Mesendoderm (in vitro differentiated cells): Measurements from ENCODE around the gene AKR1E2.

Experiments
- DNase-seq: peaks from one replicate; pipeline ENCODE4 v3.0.0; 2013
- H2AK5ac ChIP-seq: 2 replicates; pipeline ENCODE4 v1.6.1; 2013; ENCODE audit warnings: low read length, inconsistent platforms
- H2BK120ac ChIP-seq: 2 replicates; pipeline ENCODE4 v1.6.1; 2013; ENCODE audit warnings: low read depth, mild to moderate bottlenecking, low read length, moderate library complexity, mixed read lengths
- H2BK15ac ChIP-seq: replicated peaks from 2 replicates; pipeline ENCODE4 v1.6.1; 2013; ENCODE audit warnings: low read depth, mild to moderate bottlenecking, moderate library complexity
- H2BK5ac ChIP-seq: 2 replicates; pipeline ENCODE4 v1.6.1; 2013; ENCODE audit warnings: low read length, inconsistent platforms
- H3K18ac ChIP-seq: 2 replicates; pipeline ENCODE4 v1.6.1; 2013; ENCODE audit warnings: mild to moderate bottlenecking, low read length, mixed read lengths
- H3K23ac ChIP-seq: one replicate; pipeline ENCODE4 v1.6.1; 2013; ENCODE audit warnings: low read length
- H3K27ac ChIP-seq: 2 replicates; pipeline ENCODE4 v1.5.1; 2013; ENCODE audit warnings: low read depth, mild to moderate bottlenecking, inconsistent platforms, low read length, moderate library complexity
- H3K27me3 ChIP-seq: 2 replicates; pipeline ENCODE4 v1.6.1; 2013; ENCODE audit warnings: low read length, control low read depth, mild to moderate bottlenecking, inconsistent platforms; ENCODE audit not compliant: insufficient read depth, poor library complexity
- H3K36me3 ChIP-seq: 2 replicates; pipeline ENCODE4 v1.6.1; 2013; ENCODE audit warnings: low read length, inconsistent platforms; ENCODE audit not compliant: control insufficient read depth, insufficient read depth
- H3K4ac ChIP-seq: one replicate; pipeline ENCODE4 v1.6.1; 2013; ENCODE audit warnings: low read depth, mild to moderate bottlenecking, low read length, moderate library complexity
- H3K4me1 ChIP-seq: 2 replicates; pipeline ENCODE4 v1.6.1; 2013; ENCODE audit warnings: low read depth, low read length, inconsistent platforms; ENCODE audit not compliant: control insufficient read depth
- H3K4me2 ChIP-seq: 2 replicates; pipeline ENCODE4 v1.6.1; 2013; ENCODE audit warnings: low read length
- H3K4me3 ChIP-seq: 2 replicates; pipeline ENCODE4 v1.5.1; 2013; ENCODE audit warnings: mild to moderate bottlenecking, low read length
- H3K56ac ChIP-seq: one replicate; pipeline ENCODE4 v1.6.1; 2013; ENCODE audit warnings: low read length
- H3K79me1 ChIP-seq: 2 replicates; pipeline ENCODE4 v1.6.1; 2013; ENCODE audit warnings: low read length, inconsistent platforms
- H3K79me2 ChIP-seq: 2 replicates; pipeline ENCODE4 v1.6.1; 2013; ENCODE audit warnings: mild to moderate bottlenecking, low read length; ENCODE audit not compliant: control insufficient read depth, insufficient read depth
- H3K9ac ChIP-seq: 2 replicates; pipeline ENCODE4 v1.6.1; 2013; ENCODE audit warnings: low read length, inconsistent platforms
- H4K5ac ChIP-seq: one replicate; pipeline ENCODE4 v1.6.1; 2013; ENCODE audit warnings: low read length
- H4K8ac ChIP-seq: one replicate; pipeline ENCODE4 v1.6.1; 2013; ENCODE audit warnings: low read depth, mild to moderate bottlenecking, control low read depth, low read length, moderate library complexity
- WGBS: extraction: QIAGEN DNeasy Blood & Tissue Kit; methylation state at CpG from one replicate; pipeline ENCODE4 v1.1.7; 2013; ENCODE audit warnings: low lambda C conversion rate, missing lambda C conversion rate; ENCODE audit not compliant: insufficient coverage; ENCODE audit errors: extremely low coverage; 5-methylcytosine and 5-hydroxymethylcytosine counted together

AKR1E2 gene

DNA sequence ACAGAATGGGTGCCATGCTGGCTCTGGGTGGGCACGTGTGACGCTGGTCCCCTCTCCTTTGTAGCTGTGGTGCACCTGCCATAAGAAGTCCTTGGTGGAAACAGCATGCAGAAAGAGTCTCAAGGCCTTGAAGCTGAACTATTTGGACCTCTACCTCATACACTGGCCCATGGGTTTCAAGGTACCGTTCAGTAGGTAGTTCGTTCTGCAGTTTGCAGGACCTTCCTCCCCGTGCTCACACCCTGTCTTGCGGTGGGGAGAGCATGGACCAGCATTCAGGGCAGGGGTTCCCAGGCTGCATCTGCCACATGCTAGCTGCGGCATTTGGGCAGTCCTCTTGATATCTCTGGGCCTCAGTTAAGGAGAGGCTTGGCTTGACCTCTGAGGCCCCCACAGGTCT lies 7.3 kb downstream of the AKR1E2 start:
- no peak overlapping the region for H2AK5ac ChIP-seq

GRCh38 chr10:4834898-4835405 lies 8.9 kb downstream of the AKR1E2 start:
- no peak overlapping the region for H2BK5ac ChIP-seq
- H3K4me2 ChIP-seq: no peak overlapping the region
- no CpG with 5 or more reads among the region's 4 CpGs for WGBS
- H2BK15ac ChIP-seq: no peak overlapping the region
- no peaks in the 10 kb centered on the region for H3K79me1 ChIP-seq
- no peak overlapping the region for H2AK5ac ChIP-seq
- H3K4me1 ChIP-seq: no peaks in the 10 kb centered on the region
- H3K27me3 ChIP-seq: no peaks in the 10 kb centered on the region
- H2BK120ac ChIP-seq: no peak overlapping the region
- no peak overlapping the region for H3K56ac ChIP-seq
- no peak overlapping the region for H4K5ac ChIP-seq
- no peak overlapping the region for H3K27ac ChIP-seq
- H3K9ac ChIP-seq: no peak overlapping the region
- no peak overlapping the region for H3K4ac ChIP-seq
- no peak overlapping the region for H3K4me3 ChIP-seq
- H3K79me2 ChIP-seq: no peaks in the 10 kb centered on the region
- no peak overlapping the region for H3K18ac ChIP-seq
- no peak overlapping the region for H3K23ac ChIP-seq
- H3K36me3 ChIP-seq: no peaks in the 10 kb centered on the region
- DNase-seq: no peak
- no peak overlapping the region for H4K8ac ChIP-seq

More for the DNA sequence above, 7.3 kb downstream of the AKR1E2 start:
- Histone ChIP-seq H4K5ac (no peak overlapping the region), H4K8ac (no peak overlapping the region), H2BK15ac (no peak overlapping the region), H3K79me1 (no peaks in the 10 kb centered on the region), H3K79me2 (no peaks in the 10 kb centered on the region), H3K27me3 (no peaks in the 10 kb centered on the region), H3K36me3 (no peaks in the 10 kb centered on the region), H2BK120ac (no peak overlapping the region), H3K18ac (no peak overlapping the region), H3K4me2 (no peak overlapping the region), H2BK5ac (no peak overlapping the region), H3K4me1 (no peaks in the 10 kb centered on the region), H3K9ac (no peak overlapping the region), H3K23ac (no peak overlapping the region), H3K56ac (no peak overlapping the region), H3K27ac (no peak overlapping the region), H3K4me3 (no peak overlapping the region), H3K4ac (no peak overlapping the region)
- WGBS: no CpG with 5 or more reads among the region's 7 CpGs
- no peak for DNase-seq

- H3K27me3 ChIP-seq: no peaks in the 10 kb centered on the region
- H2BK5ac ChIP-seq: no peak overlapping the region
- H4K8ac ChIP-seq: no peak overlapping the region
- H3K56ac ChIP-seq: no peak overlapping the region
- H3K4me1 ChIP-seq: no peaks in the 10 kb centered on the region
- H3K79me1 ChIP-seq: no peaks in the 10 kb centered on the region
- no peak overlapping the region for H3K18ac ChIP-seq
- H3K27ac ChIP-seq: no peak overlapping the region
- H3K36me3 ChIP-seq: no peaks in the 10 kb centered on the region
- no peak overlapping the region for H2BK15ac ChIP-seq
- no peak overlapping the region for H2BK120ac ChIP-seq
- no peak overlapping the region for H3K9ac ChIP-seq
- H3K23ac ChIP-seq: no peak overlapping the region
- no peak overlapping the region for H3K4me2 ChIP-seq
- H3K4me3 ChIP-seq: no peak overlapping the region
- no peak overlapping the region for H2AK5ac ChIP-seq
- H3K79me2 ChIP-seq: no peaks in the 10 kb centered on the region
- DNase-seq: no peak
- no CpG with 5 or more reads among the region's 5 CpGs for WGBS
- H3K4ac ChIP-seq: no peak overlapping the region
- no peak overlapping the region for H4K5ac ChIP-seq
These were observed 9.5 kb downstream of the AKR1E2 start for GRCh38 chr10:4835494-4835918.

DNA sequence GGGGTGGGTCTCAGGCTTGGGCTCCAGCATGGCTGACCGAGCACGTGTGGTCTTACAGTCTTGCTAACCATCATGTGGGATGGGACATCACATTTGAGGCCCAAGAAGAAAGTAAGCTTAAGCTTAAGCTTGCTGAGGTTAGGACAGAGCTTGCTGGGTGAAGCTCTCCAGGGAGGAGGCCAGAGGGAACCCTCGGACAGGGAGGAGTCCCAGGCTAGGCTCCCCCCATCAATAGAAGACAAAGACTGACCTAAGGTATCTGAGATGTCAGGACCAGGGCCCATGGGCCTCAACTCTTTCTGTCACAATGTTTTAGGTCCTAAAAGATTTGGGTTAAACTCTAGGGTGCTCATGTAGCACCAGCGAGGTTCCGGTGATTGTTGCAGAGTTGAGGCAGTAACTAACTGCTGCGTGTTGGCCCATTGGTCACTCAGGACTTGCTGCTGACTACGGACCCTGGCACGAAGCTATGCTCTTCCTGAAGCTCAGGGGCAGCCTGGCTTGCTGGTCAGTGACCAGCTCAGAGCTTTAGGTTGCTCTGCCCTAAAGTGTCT lies 10.5 kb downstream of the AKR1E2 start:
- H3K27ac ChIP-seq: no peak overlapping the region
- H3K4me2 ChIP-seq: no peak overlapping the region
- no peak for DNase-seq
- H3K4ac ChIP-seq: no peak overlapping the region
- no peak overlapping the region for H3K23ac ChIP-seq
- no peaks in the 10 kb centered on the region for H3K36me3 ChIP-seq
- no peak overlapping the region for H2BK5ac ChIP-seq
- H3K4me1 ChIP-seq: no peaks in the 10 kb centered on the region
- WGBS: no CpG with 5 or more reads among the region's 8 CpGs
- no peak overlapping the region for H4K8ac ChIP-seq
- H2BK120ac ChIP-seq: no peak overlapping the region
- no peak overlapping the region for H2AK5ac ChIP-seq
- no peak overlapping the region for H3K56ac ChIP-seq
- H3K9ac ChIP-seq: no peak overlapping the region
- no peaks in the 10 kb centered on the region for H3K27me3 ChIP-seq
- no peak overlapping the region for H3K4me3 ChIP-seq
- H3K18ac ChIP-seq: no peak overlapping the region
- no peaks in the 10 kb centered on the region for H3K79me1 ChIP-seq
- no peak overlapping the region for H4K5ac ChIP-seq
- H3K79me2 ChIP-seq: no peaks in the 10 kb centered on the region
- no peak overlapping the region for H2BK15ac ChIP-seq

DNA sequence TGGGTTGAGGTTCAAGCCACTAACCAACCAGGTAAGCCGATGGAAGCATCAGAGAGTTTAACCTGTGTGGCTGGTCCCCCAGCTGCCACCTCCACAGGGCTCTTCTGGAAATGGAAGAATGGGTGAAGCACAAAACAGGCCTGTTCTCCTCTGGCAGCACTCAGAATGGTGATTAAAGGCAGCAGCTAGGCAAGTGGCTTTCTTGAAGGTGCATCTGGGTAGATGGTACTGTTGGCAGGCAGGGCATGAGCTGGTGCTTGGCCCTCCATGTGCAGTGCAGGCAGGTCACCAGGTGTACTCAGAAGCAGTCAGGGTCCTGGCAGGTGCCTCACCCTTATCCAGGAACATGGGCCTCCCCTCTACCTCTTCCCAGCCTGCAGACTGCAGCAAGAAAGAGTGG lies 11.5 kb downstream of the AKR1E2 start:
- H4K8ac ChIP-seq: no peak overlapping the region
- H3K4me1 ChIP-seq: no peaks in the 10 kb centered on the region
- H2BK120ac ChIP-seq: no peak overlapping the region
- H2BK5ac ChIP-seq: no peak overlapping the region
- no peak overlapping the region for H2BK15ac ChIP-seq
- no peak overlapping the region for H3K18ac ChIP-seq
- no peak overlapping the region for H3K4ac ChIP-seq
- H3K23ac ChIP-seq: no peak overlapping the region
- no peak overlapping the region for H4K5ac ChIP-seq
- H3K56ac ChIP-seq: no peak overlapping the region
- H3K36me3 ChIP-seq: no peaks in the 10 kb centered on the region
- no peak for DNase-seq
- H3K27me3 ChIP-seq: no peaks in the 10 kb centered on the region
- H3K4me2 ChIP-seq: no peak overlapping the region
- no CpG with 5 or more reads among the region's 1 CpG for WGBS
- H2AK5ac ChIP-seq: no peak overlapping the region
- H3K79me1 ChIP-seq: no peaks in the 10 kb centered on the region
- no peaks in the 10 kb centered on the region for H3K79me2 ChIP-seq
- H3K4me3 ChIP-seq: no peak overlapping the region
- H3K27ac ChIP-seq: no peak overlapping the region
- no peak overlapping the region for H3K9ac ChIP-seq

GRCh38 chr10:4838743-4839142 lies 12.7 kb downstream of the AKR1E2 start:
- no peak overlapping the region for H2BK5ac ChIP-seq
- H3K56ac ChIP-seq: no peak overlapping the region
- no peak overlapping the region for H2AK5ac ChIP-seq
- no peak overlapping the region for H3K4me2 ChIP-seq
- no peak overlapping the region for H4K5ac ChIP-seq
- no CpG with 5 or more reads among the region's 3 CpGs for WGBS
- no peaks in the 10 kb centered on the region for H3K79me2 ChIP-seq
- H3K4me1 ChIP-seq: no peaks in the 10 kb centered on the region
- H4K8ac ChIP-seq: no peak overlapping the region
- H3K18ac ChIP-seq: no peak overlapping the region
- no peaks in the 10 kb centered on the region for H3K27me3 ChIP-seq
- H3K23ac ChIP-seq: no peak overlapping the region
- no peaks in the 10 kb centered on the region for H3K79me1 ChIP-seq
- no peaks in the 10 kb centered on the region for H3K36me3 ChIP-seq
- no peak for DNase-seq
- no peak overlapping the region for H3K9ac ChIP-seq
- H3K27ac ChIP-seq: no peak overlapping the region
- no peak overlapping the region for H2BK15ac ChIP-seq
- no peak overlapping the region for H3K4me3 ChIP-seq
- no peak overlapping the region for H3K4ac ChIP-seq
- H2BK120ac ChIP-seq: no peak overlapping the region
